ENCODE results near the gene SANBR. TPM values are rescaled to one million over a fixed set of nuclear protein-coding genes. Genes with fewer than 3 reads are reported as not detected.
A peak's percentile ranks its signal among the peaks of the same experiment; 100 is the strongest.
"Not testable (repeated sequence)": the region's sequence is repeated elsewhere in the genome, so short reads cannot be mapped to it uniquely, and the experiment has no call there.

The SANBR gene
- 8.7 and 10.8 TPM in 2 replicates for total RNA-seq (2014; rRNA removed; shearing (Covaris generic); ENCODE audit: low replicate concordance)

DNA sequence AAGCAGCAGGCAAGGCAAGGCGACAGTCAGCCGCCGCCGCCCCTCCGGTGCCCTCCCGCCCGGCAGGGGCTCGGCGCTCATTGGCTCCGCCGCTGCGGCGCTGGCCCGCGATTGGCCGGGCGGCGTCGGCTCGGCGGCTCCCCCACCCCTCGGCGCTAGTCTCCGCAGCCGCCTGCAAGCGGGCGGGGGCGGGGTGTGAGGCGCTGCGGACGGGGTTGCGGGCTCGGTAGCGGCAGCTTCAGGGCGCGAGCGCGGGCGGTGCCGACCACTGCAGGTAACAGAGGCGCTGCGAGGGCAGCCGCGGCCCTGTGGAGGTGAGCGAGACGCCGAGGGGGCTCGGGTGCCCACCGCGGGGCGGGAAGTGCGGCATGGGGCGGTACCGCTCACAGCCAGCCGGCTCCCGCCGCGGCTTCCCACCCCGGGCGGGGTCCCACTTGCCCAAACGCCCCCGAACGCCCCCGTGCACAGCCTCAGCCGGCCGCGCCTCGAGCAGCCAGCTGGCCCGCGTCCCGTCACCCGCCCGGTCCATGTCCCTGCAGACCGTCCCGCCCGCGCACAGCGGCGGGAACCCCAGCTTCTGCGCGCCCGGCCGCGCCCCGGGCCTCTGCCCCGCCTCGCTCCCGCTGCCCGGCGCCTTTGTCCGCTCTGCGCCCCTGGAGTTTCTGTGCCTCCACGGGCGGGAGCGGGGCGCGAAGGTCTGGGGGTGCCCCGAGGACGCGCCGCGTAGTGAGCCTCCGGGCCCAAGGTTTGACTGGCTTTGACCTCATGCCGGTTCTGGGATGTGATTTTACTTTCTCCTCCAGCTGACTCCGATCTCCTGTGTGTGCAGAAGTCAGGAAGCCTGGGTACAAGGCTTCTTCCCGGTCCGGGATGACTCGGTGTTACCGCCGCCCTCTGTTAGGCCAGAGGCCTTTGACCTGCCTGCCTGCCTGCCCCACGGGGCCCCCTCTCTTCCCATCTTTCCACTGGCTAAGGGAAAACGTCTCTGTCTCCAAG lies at the start of gene SANBR:
TSS of gene SANBR (plus strand) at position 158 of the 996 bp plus-strand sequence. CDS start 4,480 bp downstream, outside the sequence.
- in situ Hi-C loops (cut with HindIII; ENCODE audit: low pct_unique_long_range_greater_than_20kb, low sequenced_read_pairs) = no loop called here

DNA sequence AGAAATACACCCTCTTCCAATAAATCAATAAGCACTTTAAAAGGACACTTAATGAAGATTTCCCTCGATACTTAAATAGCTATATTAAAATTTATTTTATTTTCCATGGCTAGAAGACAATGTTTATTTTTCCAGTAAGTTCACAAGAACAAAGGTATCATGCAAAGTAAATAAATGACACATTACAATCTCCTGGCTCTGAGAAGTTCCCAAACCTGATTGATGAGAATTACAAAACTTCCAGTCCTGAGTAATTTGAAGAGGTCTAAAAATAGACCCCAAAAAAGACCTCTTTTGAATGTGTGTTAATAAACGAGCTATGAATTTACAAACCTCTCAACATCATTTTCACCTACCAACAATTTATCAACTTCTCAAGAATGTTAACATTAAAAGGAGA lies 49.7 kb upstream of the SANBR start:
- DNase-seq (ENCODE audit: low read depth) = no peak
- in situ Hi-C loops (cut with HindIII; ENCODE audit: low pct_unique_long_range_greater_than_20kb, low sequenced_read_pairs) = no loop called here

More for the DNA sequence above, at the start of gene SANBR:
- peak; percentile 96 for DNase-seq (ENCODE audit: low read depth)

DNA sequence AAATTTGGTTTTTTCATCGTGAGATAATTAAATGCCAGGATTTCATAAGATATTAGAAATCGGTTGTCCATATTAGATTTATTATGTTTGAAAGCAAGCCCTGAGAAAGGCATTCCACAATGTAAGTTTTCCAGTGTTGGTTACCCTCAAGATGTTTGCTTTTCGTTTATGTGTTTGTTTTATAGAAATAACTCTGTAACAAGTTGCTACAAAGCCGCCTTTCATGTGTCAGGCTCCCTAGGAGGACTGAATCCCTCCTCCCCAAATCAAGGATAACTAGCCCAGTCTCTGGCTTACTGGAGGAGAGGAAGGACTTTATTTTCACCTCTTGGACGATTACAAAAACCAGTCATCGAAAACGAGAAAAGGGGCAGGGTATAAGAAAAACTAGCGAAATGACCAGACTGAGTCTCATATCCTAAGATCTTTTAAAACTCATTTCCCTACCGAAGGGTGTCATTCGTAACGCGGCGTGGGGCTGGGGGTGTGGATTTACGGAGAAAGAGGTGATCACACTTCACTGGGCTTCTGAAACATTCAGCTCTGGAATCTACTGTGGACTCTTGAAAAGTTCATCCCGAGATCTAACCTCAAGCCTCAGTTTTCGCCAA lies 49.2 kb upstream of the SANBR start:
- no peak for DNase-seq (ENCODE audit: low read depth)
- in situ Hi-C loops (cut with HindIII; ENCODE audit: low pct_unique_long_range_greater_than_20kb, low sequenced_read_pairs) = no loop called here

DNA sequence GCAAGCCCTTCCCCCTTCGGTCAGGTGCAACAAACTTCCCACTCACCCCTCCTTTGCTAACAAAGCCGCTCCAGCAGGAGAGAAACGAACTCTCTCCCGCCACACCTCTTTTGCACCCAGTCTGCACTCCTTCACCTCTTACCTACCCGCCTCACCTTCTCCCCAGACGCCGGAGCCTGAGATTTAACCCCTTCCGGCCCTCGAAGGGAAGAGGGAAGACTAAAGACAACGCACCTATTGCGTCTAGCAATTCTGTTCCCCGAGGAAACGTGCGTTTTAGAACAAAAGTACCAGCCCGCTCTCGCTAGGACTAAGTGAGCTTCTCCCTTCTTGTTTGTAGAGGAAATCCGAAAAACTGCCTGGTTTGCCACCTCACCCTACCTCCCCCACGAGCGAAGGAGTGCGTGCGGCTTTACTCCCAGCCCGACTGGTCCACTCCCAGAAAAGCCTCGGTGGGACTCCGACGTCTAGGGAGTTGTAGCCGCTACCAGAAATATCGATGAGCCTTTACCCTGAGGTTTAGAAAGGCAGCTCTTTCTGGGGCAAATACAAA lies 48.6 kb upstream of the SANBR start:
- in situ Hi-C loops (cut with HindIII; ENCODE audit: low pct_unique_long_range_greater_than_20kb, low sequenced_read_pairs) = no loop called here
- DNase-seq (ENCODE audit: low read depth) = peak; percentile 94

DNA sequence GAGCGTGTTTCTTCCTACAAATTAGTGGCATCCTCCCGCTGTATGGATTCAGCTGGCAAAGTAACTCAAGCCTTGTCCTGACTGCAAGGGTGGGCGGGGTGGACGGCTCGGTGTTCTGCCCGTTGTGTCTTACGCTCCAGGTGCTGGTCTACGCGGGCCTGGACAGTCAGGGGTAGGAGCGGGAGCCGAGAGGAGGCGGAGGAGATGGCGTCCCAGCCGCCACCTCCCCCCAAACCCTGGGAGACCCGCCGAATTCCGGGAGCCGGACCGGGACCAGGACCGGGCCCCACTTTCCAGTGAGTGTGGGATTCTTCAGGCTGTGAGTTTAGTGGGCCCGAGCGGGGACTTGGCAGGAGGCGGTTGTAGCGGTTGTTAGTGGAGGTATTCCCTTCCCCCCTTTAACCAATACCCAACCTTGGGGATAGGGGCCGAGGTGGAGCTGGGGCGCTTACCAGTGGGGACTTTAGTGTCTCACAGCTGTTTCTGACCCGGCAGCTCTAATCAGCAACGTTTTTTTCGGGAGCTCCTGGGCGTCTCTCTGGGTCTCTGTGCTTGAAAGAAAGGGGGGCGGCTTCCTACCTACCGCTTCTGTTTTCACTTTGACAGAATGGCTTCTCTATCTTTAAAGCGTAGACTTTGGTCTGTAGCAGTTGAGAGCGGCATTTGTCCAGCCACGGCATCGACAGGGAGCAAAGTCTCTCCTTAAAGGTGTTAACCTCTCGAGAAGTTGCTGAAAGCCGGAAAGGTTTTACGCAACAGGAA lies 47.9 kb upstream of the SANBR start, which contains the start of the genes PEX13 and PUS10:
TSS of gene PEX13 (plus strand) at position 165 of the 762 bp plus-strand sequence. CDS start at position 205, 40 bp downstream.
TSS of gene PUS10 (minus strand) at position 700 of the 762 bp plus-strand sequence. CDS start 6,365 bp downstream, outside the sequence.
- peak; percentile 91 for DNase-seq (ENCODE audit: low read depth)
- in situ Hi-C loops (cut with HindIII; ENCODE audit: low pct_unique_long_range_greater_than_20kb, low sequenced_read_pairs) = no loop called here

DNA sequence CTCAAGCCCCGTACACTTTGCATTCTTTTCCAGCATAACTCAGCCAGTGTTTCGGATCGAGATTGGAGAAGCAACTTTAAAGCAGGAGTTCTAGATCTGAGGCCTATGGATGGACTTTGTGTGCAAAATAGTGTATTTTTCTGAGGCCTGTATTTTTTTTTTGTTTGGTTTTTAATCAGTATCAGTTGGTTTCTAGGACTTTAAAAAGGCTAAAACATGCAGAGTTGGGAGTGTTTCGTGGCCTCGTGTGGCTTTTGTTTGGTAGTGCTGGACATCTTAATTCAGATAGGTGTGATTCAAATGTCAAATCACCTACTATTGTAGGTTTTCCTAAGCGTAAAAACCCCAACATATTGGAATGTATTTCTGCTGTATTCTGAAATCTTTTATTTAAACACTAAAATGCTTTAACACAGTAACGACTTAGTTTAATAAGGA lies 47.3 kb upstream of the SANBR start:
- in situ Hi-C loops (cut with HindIII; ENCODE audit: low pct_unique_long_range_greater_than_20kb, low sequenced_read_pairs) = no loop called here
- DNase-seq (ENCODE audit: low read depth) = no peak

DNA sequence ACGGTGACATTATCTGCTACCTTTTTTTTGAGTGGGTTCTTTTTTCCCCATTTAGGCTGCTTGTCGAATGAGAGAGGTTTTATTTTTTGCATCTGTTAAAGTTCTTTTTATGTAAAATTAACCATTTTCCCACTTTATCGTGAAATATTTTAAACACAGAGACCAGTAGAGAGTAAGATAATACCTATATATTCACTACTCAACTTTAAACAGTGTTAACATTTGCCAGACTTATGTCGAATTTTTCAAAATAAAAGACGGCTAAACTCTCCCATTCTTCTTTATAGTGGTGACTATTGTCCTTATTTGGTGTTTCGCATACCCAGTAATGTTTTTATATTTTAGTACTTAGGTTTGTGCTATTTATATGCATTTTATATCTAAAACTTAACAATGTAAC lies 46.9 kb upstream of the SANBR start:
- no peak for DNase-seq (ENCODE audit: low read depth)
- in situ Hi-C loops (cut with HindIII; ENCODE audit: low pct_unique_long_range_greater_than_20kb, low sequenced_read_pairs) = no loop called here

DNA sequence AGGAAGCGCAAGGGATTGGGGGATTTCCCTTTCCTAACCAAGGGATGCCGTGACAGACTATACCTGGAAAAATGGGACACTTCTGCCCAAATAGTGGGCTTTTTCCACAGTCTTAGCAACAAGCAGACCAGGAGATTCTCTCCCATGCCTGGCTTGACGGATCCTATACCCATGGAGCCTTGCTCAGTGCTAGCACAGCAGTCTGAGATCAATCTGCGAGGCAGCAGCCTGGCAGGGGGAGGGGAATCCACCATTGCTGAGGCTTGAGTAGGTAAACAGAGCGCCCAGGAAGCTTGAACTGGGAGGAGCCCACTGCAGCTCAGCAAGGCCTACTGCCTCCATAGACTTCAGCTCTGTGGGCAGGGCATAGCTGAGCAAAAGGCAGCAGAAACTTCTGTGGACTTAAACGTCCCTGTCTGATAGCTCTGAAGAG lies 44.4 kb upstream of the SANBR start:
- in situ Hi-C loops (cut with HindIII; ENCODE audit: low pct_unique_long_range_greater_than_20kb, low sequenced_read_pairs) = no loop called here
- no peak for DNase-seq (ENCODE audit: low read depth)

DNA sequence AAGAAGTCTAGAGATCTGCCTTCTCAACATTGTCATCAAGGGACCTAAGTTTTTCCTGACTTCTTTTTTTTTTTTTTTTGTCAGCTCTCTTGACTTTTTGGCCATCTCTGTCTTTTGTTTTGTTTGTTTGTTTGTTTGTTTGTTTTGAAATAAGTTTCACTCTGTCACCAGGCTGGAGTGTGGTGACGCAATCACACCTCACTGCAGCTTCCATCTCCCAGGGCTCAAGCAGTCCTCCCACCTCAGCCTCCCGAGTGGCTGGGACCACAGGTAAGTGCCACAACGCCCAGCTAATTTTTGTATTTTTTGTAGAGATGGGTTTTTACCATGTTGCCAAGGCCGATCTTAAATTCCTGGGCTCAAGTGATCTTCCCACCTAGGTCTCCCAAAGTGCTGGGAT lies 42.0 kb upstream of the SANBR start:
- DNase-seq (ENCODE audit: low read depth) = no peak
- in situ Hi-C loops (cut with HindIII; ENCODE audit: low pct_unique_long_range_greater_than_20kb, low sequenced_read_pairs) = no loop called here

DNA sequence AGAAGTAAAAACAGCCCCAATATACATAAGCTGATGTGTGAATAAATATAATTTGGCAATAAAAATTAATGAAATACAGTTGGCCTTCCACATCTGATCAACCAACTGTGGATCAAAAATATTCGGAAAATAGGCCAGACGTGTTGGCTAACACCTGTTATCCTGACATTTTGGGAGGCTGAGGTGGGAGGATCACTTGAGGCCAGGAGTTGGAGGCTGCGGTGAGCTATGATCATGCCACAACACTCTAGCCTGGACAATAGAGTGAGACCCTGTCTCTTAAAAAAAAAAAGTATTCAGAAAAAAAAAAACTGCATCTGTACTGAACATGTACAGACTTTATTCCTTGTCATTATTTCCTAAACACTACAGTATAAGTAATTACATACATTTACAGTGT lies 36.1 kb upstream of the SANBR start:
- DNase-seq (ENCODE audit: low read depth) = no peak
- in situ Hi-C loops (cut with HindIII; ENCODE audit: low pct_unique_long_range_greater_than_20kb, low sequenced_read_pairs) = no loop called here

DNA sequence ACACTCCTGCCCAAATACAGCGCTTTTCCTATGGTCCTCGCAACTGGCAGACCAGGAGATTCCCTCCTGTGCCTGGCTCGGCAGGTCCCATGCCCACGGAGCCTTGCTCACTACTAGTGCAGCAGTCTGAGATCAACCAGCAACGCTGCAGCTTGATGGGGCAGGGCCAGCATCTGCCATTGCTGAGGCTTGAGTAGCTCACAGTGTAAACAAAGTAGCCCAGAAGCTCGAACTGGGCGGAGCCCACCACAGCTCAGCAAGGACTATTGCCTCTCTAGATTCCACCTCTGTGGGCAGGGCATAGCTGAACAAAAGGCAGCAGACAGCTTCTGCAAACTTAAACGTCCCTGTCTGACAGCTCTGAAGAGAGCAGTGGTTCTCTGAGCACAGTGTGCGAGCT lies 31.1 kb upstream of the SANBR start:
- in situ Hi-C loops (cut with HindIII; ENCODE audit: low pct_unique_long_range_greater_than_20kb, low sequenced_read_pairs); DNase-seq (ENCODE audit: low read depth): not testable (repeated sequence)

DNA sequence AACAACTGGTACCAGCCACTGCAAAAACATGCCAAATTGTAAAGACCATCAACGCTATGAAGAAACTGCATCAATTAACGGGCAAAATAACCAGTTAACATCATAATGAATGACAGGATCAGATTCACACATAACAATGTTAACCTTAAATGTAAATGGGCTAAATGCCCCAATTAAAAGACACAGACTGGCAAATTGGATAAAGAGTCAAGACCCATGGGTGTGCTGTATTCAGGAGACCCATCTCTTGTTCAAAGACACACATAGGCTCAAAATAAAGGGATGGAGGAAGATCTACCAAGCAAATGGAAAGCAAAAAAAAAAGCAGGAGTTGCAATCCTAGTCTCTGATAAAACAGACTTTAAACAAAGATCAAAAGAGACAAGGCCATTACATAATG lies 29.0 kb upstream of the SANBR start:
- DNase-seq (ENCODE audit: low read depth); in situ Hi-C loops (cut with HindIII; ENCODE audit: low pct_unique_long_range_greater_than_20kb, low sequenced_read_pairs): not testable (repeated sequence)

DNA sequence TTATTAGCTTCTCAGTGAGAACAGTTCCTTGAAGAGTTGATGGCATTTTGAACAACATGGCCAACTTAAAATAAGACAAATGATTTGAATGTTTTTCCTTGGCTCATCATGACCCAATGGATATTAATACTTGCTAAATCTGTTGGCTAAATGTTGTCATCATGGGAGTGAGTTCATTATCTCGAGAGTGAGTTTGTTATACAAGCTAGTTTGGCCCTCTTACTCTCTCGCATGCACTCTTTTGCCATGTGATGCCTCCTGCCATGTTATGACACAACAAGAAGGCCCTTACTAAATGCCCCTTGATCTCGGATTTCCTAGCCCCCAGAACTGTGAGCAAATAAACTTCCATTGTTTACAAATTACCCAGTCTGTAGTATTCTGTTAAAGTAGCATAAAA lies 22.9 kb upstream of the SANBR start:
- no peak for DNase-seq (ENCODE audit: low read depth)
- in situ Hi-C loops (cut with HindIII; ENCODE audit: low pct_unique_long_range_greater_than_20kb, low sequenced_read_pairs) = no loop called here

DNA sequence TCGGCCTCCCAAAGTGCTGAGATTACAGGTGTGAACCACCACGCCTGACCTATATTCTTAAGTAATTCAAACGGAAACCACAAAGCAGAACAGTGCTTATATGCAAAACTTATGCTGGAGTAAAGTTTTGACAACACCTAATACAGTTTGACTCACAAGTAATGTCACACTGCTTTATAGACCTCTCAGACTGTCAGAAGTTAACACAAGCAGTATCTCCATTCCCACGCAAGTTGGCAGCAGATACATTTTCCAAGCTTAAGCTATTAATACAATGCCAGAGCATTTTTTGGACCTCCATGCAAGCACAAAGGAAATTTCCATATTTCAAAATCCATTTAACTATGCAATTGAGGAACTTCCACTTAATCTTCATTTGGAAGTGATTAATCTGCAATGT lies 21.0 kb upstream of the SANBR start:
- in situ Hi-C loops (cut with HindIII; ENCODE audit: low pct_unique_long_range_greater_than_20kb, low sequenced_read_pairs) = no loop called here
- DNase-seq (ENCODE audit: low read depth) = no peak

DNA sequence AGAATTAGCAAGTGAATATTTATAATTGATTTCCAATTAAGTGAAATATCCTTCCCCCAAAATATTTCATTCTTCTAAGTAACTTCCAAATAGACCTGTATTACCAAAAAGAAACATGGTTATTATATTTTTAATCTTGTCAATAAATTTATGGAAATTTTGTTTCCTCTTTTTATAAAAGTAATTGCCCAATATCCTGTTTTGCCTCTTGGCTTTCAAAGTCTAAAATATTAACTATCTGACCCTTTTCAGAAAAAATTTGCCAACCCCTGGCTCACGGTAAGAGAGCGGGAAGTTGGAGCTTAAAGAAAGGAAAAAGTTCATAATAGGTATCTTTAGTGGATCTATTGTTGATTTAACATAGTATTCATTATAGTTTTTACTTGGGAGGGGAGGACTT lies 20.4 kb upstream of the SANBR start:
- in situ Hi-C loops (cut with HindIII; ENCODE audit: low pct_unique_long_range_greater_than_20kb, low sequenced_read_pairs) = no loop called here
- DNase-seq (ENCODE audit: low read depth) = no peak

DNA sequence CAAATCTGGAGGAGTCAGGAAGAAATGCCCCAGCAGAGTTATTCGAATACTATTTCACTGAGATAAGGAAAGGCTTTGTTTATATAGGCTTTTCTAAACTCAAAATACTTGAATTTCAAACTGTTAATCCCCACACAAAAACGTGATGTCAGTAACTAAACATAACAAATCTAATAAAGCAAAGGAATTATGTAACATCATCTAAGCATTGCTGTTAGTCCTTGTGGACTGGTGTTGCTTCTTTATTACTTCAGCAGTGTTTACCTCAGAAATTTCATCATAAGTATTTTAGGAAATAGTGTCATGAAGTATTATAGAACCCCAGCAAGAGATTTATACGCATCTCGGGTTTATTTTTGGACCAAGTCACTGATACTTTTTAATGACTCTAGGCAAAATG lies 19.7 kb upstream of the SANBR start:
- DNase-seq (ENCODE audit: low read depth) = no peak
- in situ Hi-C loops (cut with HindIII; ENCODE audit: low pct_unique_long_range_greater_than_20kb, low sequenced_read_pairs) = no loop called here

DNA sequence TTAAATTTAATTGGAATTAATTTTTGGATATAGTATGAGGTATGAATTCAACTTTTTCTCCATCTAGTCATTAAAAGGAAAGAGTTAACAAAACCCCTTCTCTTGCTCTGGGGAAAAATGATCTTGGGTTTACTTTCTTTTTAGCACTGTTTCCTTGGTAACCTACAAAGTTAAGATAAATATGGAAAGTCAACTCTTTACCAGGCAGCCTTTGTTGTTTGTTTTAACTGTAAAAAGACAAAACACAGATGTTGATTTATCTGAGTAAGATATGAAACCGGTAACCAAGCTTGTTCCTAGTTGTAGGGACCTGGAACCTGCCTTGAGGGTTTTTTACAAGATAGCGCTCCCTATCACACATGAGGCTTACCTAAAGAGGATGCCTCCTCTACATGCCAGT lies 10.1 kb upstream of the SANBR start:
- DNase-seq (ENCODE audit: low read depth) = no peak
- in situ Hi-C loops (cut with HindIII; ENCODE audit: low pct_unique_long_range_greater_than_20kb, low sequenced_read_pairs) = no loop called here

DNA sequence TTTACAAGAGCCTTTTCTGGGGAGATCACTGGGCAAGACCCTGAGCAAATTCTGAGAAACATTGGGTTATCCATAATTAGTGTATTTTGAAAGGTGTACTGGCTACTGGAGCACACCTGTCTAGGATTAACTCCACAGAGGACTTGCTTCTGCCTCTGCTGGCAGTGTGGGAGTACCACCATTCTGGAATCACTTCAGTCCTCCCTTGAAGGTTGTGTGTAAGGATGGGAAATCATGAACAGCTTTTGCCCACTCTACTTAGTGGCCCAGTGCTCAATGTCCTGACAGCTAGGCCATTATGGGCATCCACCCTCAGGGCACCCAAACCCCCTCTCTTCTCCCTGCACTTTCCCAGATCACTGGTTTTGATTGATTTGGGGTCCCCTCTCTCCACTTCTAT lies 8.1 kb upstream of the SANBR start:
- in situ Hi-C loops (cut with HindIII; ENCODE audit: low pct_unique_long_range_greater_than_20kb, low sequenced_read_pairs) = no loop called here
- no peak for DNase-seq (ENCODE audit: low read depth)

All from Caki2 (cell line).